Measurements from ENCODE around the gene SHC3.

Gene SHC3

DNA sequence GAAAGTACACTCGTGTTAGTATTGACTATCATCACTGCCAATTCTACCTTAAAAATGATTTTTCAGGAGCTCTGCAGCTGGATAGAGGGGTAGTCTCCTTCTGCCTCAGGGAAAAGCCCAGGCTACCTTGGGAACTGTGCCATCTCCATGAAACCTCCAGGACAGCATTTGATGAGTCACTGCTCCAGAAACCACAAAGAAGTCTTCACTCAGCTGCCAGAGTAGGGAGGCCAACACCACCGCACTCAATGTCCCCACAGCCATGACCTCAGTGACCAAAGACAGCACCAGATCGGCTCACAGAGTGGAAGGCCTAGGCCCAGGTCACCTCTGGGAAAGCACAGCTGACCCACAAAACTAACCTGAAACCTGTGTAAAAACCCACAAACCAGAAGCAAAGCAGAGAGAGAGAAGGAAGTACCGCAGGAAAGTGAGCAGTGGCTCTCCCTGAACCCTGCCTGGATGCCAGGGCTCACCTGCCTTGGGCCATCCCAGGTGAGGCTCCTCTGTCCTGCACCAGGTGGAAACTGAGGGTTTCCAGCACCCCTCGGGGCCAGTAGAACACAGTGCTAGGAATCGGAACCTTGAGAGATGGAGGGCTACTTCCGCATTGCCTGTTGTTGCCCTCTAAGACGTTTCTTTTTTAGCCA lies 157.3 kb downstream of the SHC3 start:
- Histone ChIP-seq H3K27me3 (replicated peaks in 2 of 5; ENCODE audit: control insufficient read depth in 4 of 5, insufficient read depth in 5 of 5, low read length in 4 of 5) (no peaks in the 10 kb centered on the region), H3K27ac (ENCODE audit: insufficient read depth in 1 of 2, low read depth in 1 of 2, low read length in 2 of 2, poor library complexity in 1 of 2, severe bottlenecking in 2 of 2) (no peak overlapping the region), H3K9me3 (ENCODE audit: control extremely low read depth in 1 of 5, control insufficient read depth in 4 of 5, insufficient read depth in 2 of 5, low read depth in 1 of 5, low read length in 4 of 5) (peaks cover 0 to 6% (median 0%) of the 10 kb centered on the region in 5 experiments), H3K4me3 (ENCODE audit: control insufficient read depth in 1 of 7, extremely low read depth in 1 of 7, insufficient read depth in 4 of 7, low read depth in 2 of 7, low read length in 6 of 7) (no peak overlapping the region), H3K4me1 (ENCODE audit: control extremely low read depth in 1 of 4, control insufficient read depth in 4 of 4, insufficient read depth in 4 of 4, low read length in 3 of 4) (no peaks in the 10 kb centered on the region), H3K36me3 (ENCODE audit: control insufficient read depth in 4 of 4, insufficient read depth in 4 of 4, low read length in 3 of 4) (no peaks in the 10 kb centered on the region)
- CTCF ChIA-PET = no interaction called here
- no peak for DNase-seq
- POLR2A ChIA-PET = no interaction called here
- WGBS (ENCODE audit: insufficient coverage) = 100% methylated on average over 2 of the region's 8 CpGs

DNA sequence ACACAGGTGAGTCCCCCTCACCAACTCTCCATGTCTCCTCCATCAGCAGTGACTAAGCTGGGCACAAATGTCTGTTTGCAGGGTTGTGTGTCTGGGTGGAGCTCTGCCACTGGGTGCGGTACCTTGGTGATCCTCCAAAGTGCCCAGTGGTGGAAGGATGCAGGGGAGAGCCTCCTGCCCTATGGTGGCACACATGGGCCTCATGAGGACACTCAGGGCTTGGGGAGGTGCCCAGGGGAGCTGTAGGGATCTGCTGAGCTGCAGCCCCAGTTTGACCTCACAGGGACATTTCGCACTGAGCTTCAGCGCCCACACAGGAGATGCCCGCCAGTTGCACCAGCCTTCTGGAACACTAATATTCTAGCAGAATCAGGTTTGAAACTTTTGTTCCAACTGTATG lies 157.9 kb downstream of the SHC3 start:
- Histone ChIP-seq H3K4me1 (ENCODE audit: control extremely low read depth in 1 of 4, control insufficient read depth in 4 of 4, insufficient read depth in 4 of 4, low read length in 3 of 4) (no peaks in the 10 kb centered on the region), H3K27me3 (replicated peaks in 2 of 5; ENCODE audit: control insufficient read depth in 4 of 5, insufficient read depth in 5 of 5, low read length in 4 of 5) (no peaks in the 10 kb centered on the region), H3K4me3 (ENCODE audit: control insufficient read depth in 1 of 7, extremely low read depth in 1 of 7, insufficient read depth in 4 of 7, low read depth in 2 of 7, low read length in 6 of 7) (no peak overlapping the region), H3K9me3 (ENCODE audit: control extremely low read depth in 1 of 5, control insufficient read depth in 4 of 5, insufficient read depth in 2 of 5, low read depth in 1 of 5, low read length in 4 of 5) (peaks cover 0 to 6% (median 0%) of the 10 kb centered on the region in 5 experiments), H3K27ac (ENCODE audit: insufficient read depth in 1 of 2, low read depth in 1 of 2, low read length in 2 of 2, poor library complexity in 1 of 2, severe bottlenecking in 2 of 2) (no peak overlapping the region), H3K36me3 (ENCODE audit: control insufficient read depth in 4 of 4, insufficient read depth in 4 of 4, low read length in 3 of 4) (no peaks in the 10 kb centered on the region)
- WGBS (ENCODE audit: insufficient coverage) = 88% methylated on average over 4 of the region's 4 CpGs
- POLR2A ChIA-PET = no interaction called here
- CTCF ChIA-PET = no interaction called here
- no peak for DNase-seq

DNA sequence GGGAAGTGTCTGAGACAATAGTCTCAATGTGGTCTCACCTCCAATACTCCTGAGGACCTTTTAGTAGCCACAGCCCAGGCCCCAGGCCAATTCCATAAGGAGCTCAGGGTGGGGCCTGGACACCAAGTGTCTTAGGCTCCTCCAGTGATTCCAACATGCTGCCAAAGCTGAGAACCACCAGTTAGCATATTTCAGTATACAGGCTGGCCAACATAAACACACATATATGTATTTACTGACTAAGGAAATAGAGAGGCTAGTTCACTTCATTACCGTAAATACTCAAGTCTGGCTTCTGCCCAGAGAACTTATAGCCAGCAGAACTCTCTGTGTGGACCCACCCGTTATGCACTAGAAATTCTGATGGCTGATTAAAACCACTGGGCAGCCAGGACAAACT lies 163.3 kb downstream of the SHC3 start:
- ChIA-PET POLR2A (no interaction called here), CTCF (interaction anchor here (1.5 kb wide), 1 partner anchor 419 kb away, joined by 5 read pairs; no protein-coding TSS in a partner anchor)
- Histone ChIP-seq H3K27ac (ENCODE audit: insufficient read depth in 1 of 2, low read depth in 1 of 2, low read length in 2 of 2, poor library complexity in 1 of 2, severe bottlenecking in 2 of 2) (no peak overlapping the region), H3K9me3 (ENCODE audit: control extremely low read depth in 1 of 5, control insufficient read depth in 4 of 5, insufficient read depth in 2 of 5, low read depth in 1 of 5, low read length in 4 of 5) (peaks cover 0 to 1% (median 0%) of the 10 kb centered on the region in 5 experiments), H3K36me3 (ENCODE audit: control insufficient read depth in 4 of 4, insufficient read depth in 4 of 4, low read length in 3 of 4) (no peaks in the 10 kb centered on the region), H3K4me1 (ENCODE audit: control extremely low read depth in 1 of 4, control insufficient read depth in 4 of 4, insufficient read depth in 4 of 4, low read length in 3 of 4) (no peaks in the 10 kb centered on the region), H3K4me3 (ENCODE audit: control insufficient read depth in 1 of 7, extremely low read depth in 1 of 7, insufficient read depth in 4 of 7, low read depth in 2 of 7, low read length in 6 of 7) (no peak overlapping the region), H3K27me3 (replicated peaks in 2 of 5; ENCODE audit: control insufficient read depth in 4 of 5, insufficient read depth in 5 of 5, low read length in 4 of 5) (peaks cover 0 to 4% (median 0%) of the 10 kb centered on the region in 5 experiments)
- 94% methylated on average over 2 of the region's 2 CpGs for WGBS (ENCODE audit: insufficient coverage)
- DNase-seq = no peak

GRCh38 chr9:89014153-89014552 lies 164.5 kb downstream of the SHC3 start:
- Histone ChIP-seq H3K36me3 (ENCODE audit: control insufficient read depth in 4 of 4, insufficient read depth in 4 of 4, low read length in 3 of 4) (no peaks in the 10 kb centered on the region), H3K27ac (ENCODE audit: insufficient read depth in 1 of 2, low read depth in 1 of 2, low read length in 2 of 2, poor library complexity in 1 of 2, severe bottlenecking in 2 of 2) (no peak overlapping the region), H3K27me3 (replicated peaks in 2 of 5; ENCODE audit: control insufficient read depth in 4 of 5, insufficient read depth in 5 of 5, low read length in 4 of 5) (peaks cover 0 to 4% (median 0%) of the 10 kb centered on the region in 5 experiments), H3K4me3 (ENCODE audit: control insufficient read depth in 1 of 7, extremely low read depth in 1 of 7, insufficient read depth in 4 of 7, low read depth in 2 of 7, low read length in 6 of 7) (no peak overlapping the region), H3K9me3 (ENCODE audit: control extremely low read depth in 1 of 5, control insufficient read depth in 4 of 5, insufficient read depth in 2 of 5, low read depth in 1 of 5, low read length in 4 of 5) (peaks cover 0 to 1% (median 0%) of the 10 kb centered on the region in 5 experiments), H3K4me1 (ENCODE audit: control extremely low read depth in 1 of 4, control insufficient read depth in 4 of 4, insufficient read depth in 4 of 4, low read length in 3 of 4) (no peaks in the 10 kb centered on the region)
- no peak for DNase-seq
- CTCF ChIA-PET = no interaction called here
- 92% methylated on average over 4 of the region's 7 CpGs for WGBS (ENCODE audit: insufficient coverage)
- POLR2A ChIA-PET = no interaction called here

GRCh38 chr9:89013660-89014059 lies 165.0 kb downstream of the SHC3 start:
- peaks cover 0 to 4% (median 0%) of the 10 kb centered on the region in 5 experiments for H3K27me3 ChIP-seq (replicated peaks in 2 of 5; ENCODE audit: control insufficient read depth in 4 of 5, insufficient read depth in 5 of 5, low read length in 4 of 5)
- H3K27ac ChIP-seq (ENCODE audit: insufficient read depth in 1 of 2, low read depth in 1 of 2, low read length in 2 of 2, poor library complexity in 1 of 2, severe bottlenecking in 2 of 2) = no peak overlapping the region
- ChIA-PET POLR2A (no interaction called here), CTCF (no interaction called here)
- no peak overlapping the region for H3K4me3 ChIP-seq (ENCODE audit: control insufficient read depth in 1 of 7, extremely low read depth in 1 of 7, insufficient read depth in 4 of 7, low read depth in 2 of 7, low read length in 6 of 7)
- no peaks in the 10 kb centered on the region for H3K4me1 ChIP-seq (ENCODE audit: control extremely low read depth in 1 of 4, control insufficient read depth in 4 of 4, insufficient read depth in 4 of 4, low read length in 3 of 4)
- no peaks in the 10 kb centered on the region for H3K36me3 ChIP-seq (ENCODE audit: control insufficient read depth in 4 of 4, insufficient read depth in 4 of 4, low read length in 3 of 4)
- 83% methylated on average over 1 of the region's 1 CpG for WGBS (ENCODE audit: insufficient coverage)
- no peak for DNase-seq
- peaks cover 0 to 1% (median 0%) of the 10 kb centered on the region in 5 experiments for H3K9me3 ChIP-seq (ENCODE audit: control extremely low read depth in 1 of 5, control insufficient read depth in 4 of 5, insufficient read depth in 2 of 5, low read depth in 1 of 5, low read length in 4 of 5)

DNA sequence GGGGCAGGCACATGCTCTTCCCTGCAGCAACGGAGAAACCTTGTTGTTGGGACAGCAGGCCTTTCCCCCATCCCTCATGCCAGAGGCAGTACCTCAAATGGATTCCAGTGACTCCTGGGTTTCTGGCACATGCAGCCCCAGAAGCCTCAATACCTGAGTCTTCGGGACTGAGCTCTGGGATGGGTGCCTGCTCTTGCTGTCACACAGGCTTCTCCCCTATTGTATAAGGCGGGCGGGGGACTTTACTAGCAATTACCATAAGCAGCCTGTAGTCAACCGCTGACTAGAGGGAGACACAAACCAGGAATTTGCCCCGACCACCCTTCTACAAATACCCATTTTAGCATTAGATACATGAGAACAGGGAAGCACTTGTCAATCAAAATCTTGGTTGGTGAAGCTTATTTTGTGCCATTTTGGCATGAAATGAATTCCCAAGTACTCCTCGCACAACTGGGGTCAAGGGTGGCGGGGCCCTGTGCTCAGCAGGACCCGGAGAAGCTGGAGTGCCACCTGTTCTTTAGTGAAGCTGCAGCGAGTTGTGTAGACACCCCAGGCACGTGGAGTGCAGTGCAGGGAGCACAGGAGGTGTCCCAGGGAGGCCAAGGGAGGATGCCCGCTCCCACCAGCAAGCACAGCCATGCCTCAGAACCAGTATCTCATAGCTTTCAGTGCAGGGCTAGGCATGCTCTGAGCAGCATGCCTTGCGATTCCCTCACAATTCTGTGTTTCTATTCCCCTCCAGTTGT lies 166.2 kb downstream of the SHC3 start:
- Histone ChIP-seq H3K36me3 (ENCODE audit: control insufficient read depth in 4 of 4, insufficient read depth in 4 of 4, low read length in 3 of 4) (no peaks in the 10 kb centered on the region), H3K27me3 (replicated peaks in 2 of 5; ENCODE audit: control insufficient read depth in 4 of 5, insufficient read depth in 5 of 5, low read length in 4 of 5) (peaks cover 0 to 4% (median 0%) of the 10 kb centered on the region in 5 experiments), H3K27ac (ENCODE audit: insufficient read depth in 1 of 2, low read depth in 1 of 2, low read length in 2 of 2, poor library complexity in 1 of 2, severe bottlenecking in 2 of 2) (no peak overlapping the region), H3K4me3 (ENCODE audit: control insufficient read depth in 1 of 7, extremely low read depth in 1 of 7, insufficient read depth in 4 of 7, low read depth in 2 of 7, low read length in 6 of 7) (no peak overlapping the region), H3K9me3 (ENCODE audit: control extremely low read depth in 1 of 5, control insufficient read depth in 4 of 5, insufficient read depth in 2 of 5, low read depth in 1 of 5, low read length in 4 of 5) (peaks cover 0 to 1% (median 0%) of the 10 kb centered on the region in 5 experiments), H3K4me1 (ENCODE audit: control extremely low read depth in 1 of 4, control insufficient read depth in 4 of 4, insufficient read depth in 4 of 4, low read length in 3 of 4) (no peaks in the 10 kb centered on the region)
- 96% methylated on average over 10 of the region's 13 CpGs for WGBS (ENCODE audit: insufficient coverage)
- POLR2A ChIA-PET = no interaction called here
- CTCF ChIA-PET = no interaction called here
- no peak for DNase-seq

GRCh38 chr9:89011683-89012082 lies 166.9 kb downstream of the SHC3 start:
- H3K36me3 ChIP-seq (ENCODE audit: control insufficient read depth in 4 of 4, insufficient read depth in 4 of 4, low read length in 3 of 4) = no peaks in the 10 kb centered on the region
- no peak for DNase-seq
- no peak overlapping the region for H3K4me3 ChIP-seq (ENCODE audit: control insufficient read depth in 1 of 7, extremely low read depth in 1 of 7, insufficient read depth in 4 of 7, low read depth in 2 of 7, low read length in 6 of 7)
- no peak overlapping the region for H3K27ac ChIP-seq (ENCODE audit: insufficient read depth in 1 of 2, low read depth in 1 of 2, low read length in 2 of 2, poor library complexity in 1 of 2, severe bottlenecking in 2 of 2)
- H3K4me1 ChIP-seq (ENCODE audit: control extremely low read depth in 1 of 4, control insufficient read depth in 4 of 4, insufficient read depth in 4 of 4, low read length in 3 of 4) = no peaks in the 10 kb centered on the region
- ChIA-PET POLR2A (no interaction called here), CTCF (no interaction called here)
- peaks cover 0 to 1% (median 0%) of the 10 kb centered on the region in 5 experiments for H3K9me3 ChIP-seq (ENCODE audit: control extremely low read depth in 1 of 5, control insufficient read depth in 4 of 5, insufficient read depth in 2 of 5, low read depth in 1 of 5, low read length in 4 of 5)
- 100% methylated on average over 2 of the region's 2 CpGs for WGBS (ENCODE audit: insufficient coverage)
- peaks cover 0 to 4% (median 0%) of the 10 kb centered on the region in 5 experiments for H3K27me3 ChIP-seq (replicated peaks in 2 of 5; ENCODE audit: control insufficient read depth in 4 of 5, insufficient read depth in 5 of 5, low read length in 4 of 5)

All from common myeloid progenitor, CD34-positive (primary cell).